Measurements from ENCODE around the gene ALOX15B. TPM values are rescaled to one million over a fixed set of nuclear protein-coding genes. Genes with fewer than 3 reads are reported as not detected.
A peak's percentile ranks its signal among the peaks of the same experiment; 100 is the strongest.

ALOX15B gene
- total and polyA plus RNA-seq, 2 of the 13 experiments (the other 11 are each of a cell fraction or from before 2014, with no cell fraction given): not detected

GRCh38 chr17:8056232-8056975 is 17.5 kb downstream of the ALOX15B start (continued):
- TF ChIP-seq ARID4A (CRISPR knock-in tag; IDR thresholded peaks at IDR 0.05; ENCODE audit: borderline replicate concordance) (no peak; the same call in 1 of the 2 replicates), ZZZ3 (CRISPR knock-in tag; IDR thresholded peaks at IDR 0.05; ENCODE audit: borderline replicate concordance) (0 out of 2 replicates have a peak, but pooled peaks have one; percentile 19), PHF5A (CRISPR knock-in tag; IDR thresholded peaks at IDR 0.05; ENCODE audit: low read depth, unreplicated experiment) (peak; percentile 7), ZBTB20 (CRISPR knock-in tag; IDR thresholded peaks at IDR 0.05; ENCODE audit: borderline replicate concordance, low read depth) (no peak), ZSCAN9 (CRISPR knock-in tag; IDR thresholded peaks at IDR 0.05; ENCODE audit: borderline replicate concordance) (peak; percentile 64; the same call in 1 of the 2 replicates), TP53 (CRISPR knock-in tag; conservative IDR thresholded peaks at IDR 0.05) (0 out of 2 replicates have a peak, but pooled peaks have one; percentile 62), SALL1 (CRISPR knock-in tag; IDR thresholded peaks at IDR 0.05) (peak; percentile 89), BCL6 (CRISPR knock-in tag; IDR thresholded peaks at IDR 0.05) (peak; percentile 93), MAFK (conservative IDR thresholded peaks at IDR 0.05 in 1 of 2, IDR thresholded peaks at IDR 0.05 in 1 of 2; ENCODE audit: low read length in 2 of 2) (peak in 1 of 2 experiments; percentile 0; a peak in 1 of 4 replicates), POLR2AphosphoS5 (IDR thresholded peaks at IDR 0.05; ENCODE audit: low read depth, low read length) (peak; percentile 92), GLMP (CRISPR knock-in tag; IDR thresholded peaks at IDR 0.05; ENCODE audit: borderline replicate concordance) (no peak), FOXM1 (CRISPR knock-in tag; IDR thresholded peaks at IDR 0.05) (no peak), STAT6 (CRISPR knock-in tag; IDR thresholded peaks at IDR 0.05; ENCODE audit: borderline replicate concordance) (peak; percentile 94; the same call in 1 of the 2 replicates), BCL3 (CRISPR knock-in tag; IDR thresholded peaks at IDR 0.05) (no peak), IKZF5 (CRISPR knock-in tag; IDR thresholded peaks at IDR 0.05) (peak; percentile 57), ZMAT5 (CRISPR knock-in tag; IDR thresholded peaks at IDR 0.05; ENCODE audit: borderline replicate concordance, low read depth) (no peak), ZNF317 (CRISPR knock-in tag; IDR thresholded peaks at IDR 0.05) (peak; percentile 75)
